GM12878 (cell line): ENCODE results near the gene C4BPB. TPM values are rescaled to one million over a fixed set of nuclear protein-coding genes. Genes with fewer than 3 reads are reported as not detected.

Experiments used
- ATAC-seq: fragments of 200-7000 bp; cut with Tn5 transposase; 3 replicates; pipeline ENCODE4 v1.9.1; 2020; ENCODE audit warnings: mild to moderate bottlenecking, moderate library complexity
- BruUV-seq: library from RNA; stranded (reverse); fragments of 400-500 nt; replicated peaks from 2 replicates; lab custom pipeline; 2021; lab: Mats Ljungman, UMichigan
- CTCF ChIA-PET: fragments of 300-600 bp; sonication (Branson Sonifier 250); formaldehyde crosslinking; extraction: SDS; loops from one replicate; lab custom pipeline; 2021; ENCODE audit warnings: inconsistent platforms; lab: Yijun Ruan, JAX
- POLR2A ChIA-PET: fragments of 350-600 bp; formaldehyde crosslinking; extraction: SDS; loops from one replicate; lab custom pipeline; 2021; ENCODE audit warnings: inconsistent platforms; lab: Charles Lee
- RAD21 ChIA-PET: fragments of 300-600 bp; sonication (Branson Sonifier 250); formaldehyde crosslinking; loops from one replicate; lab custom pipeline; 2023; ENCODE audit warnings: antibody characterized with exemption; ENCODE audit not compliant: unreplicated experiment; lab: Charles Lee
- SMC1A ChIA-PET: fragments of 300-600 bp; sonication (Branson Sonifier 250); formaldehyde crosslinking; loops from one replicate; lab custom pipeline; 2023; ENCODE audit not compliant: unreplicated experiment, uncharacterized antibody; lab: Charles Lee
- DNase-seq: peaks from one replicate; pipeline ENCODE4 v3.0.0-alpha.2; 2011; ENCODE audit warnings: low read depth, low spot score
- FAIRE-seq: peaks from 3 replicates; lab custom pipeline; 2011; peaks lifted over from hg19 to GRCh38; lab: Jason Lieb, UNC
- H2AFZ ChIP-seq: 2 replicates; pipeline ENCODE4 v1.6.0; 2011; ENCODE audit warnings: low read depth, low read length, control low read depth; ENCODE audit not compliant: control insufficient read depth
- H3K27ac ChIP-seq: 2 replicates; pipeline ENCODE4 v1.5.1; 2011; ENCODE audit warnings: control low read depth; ENCODE audit not compliant: control insufficient read depth, insufficient read depth
- H3K27me3 ChIP-seq, 2 experiments: replicated peaks in 1 of 2; 2 replicates each; pipeline versions ENCODE4 v1.6.0 to v1.6.1; 2011; ENCODE audit warnings: low read length in 1 of 2; ENCODE audit not compliant: control insufficient read depth in 2 of 2, insufficient read depth in 2 of 2
- H3K36me3 ChIP-seq, 2 experiments: 2 replicates each; pipeline ENCODE4 v1.5.1; 2011; ENCODE audit warnings: low read length in 1 of 2; ENCODE audit not compliant: control insufficient read depth in 2 of 2, insufficient read depth in 2 of 2
- H3K4me1 ChIP-seq: 2 replicates; pipeline ENCODE4 v1.6.1; 2011; ENCODE audit warnings: mild to moderate bottlenecking, low read length, moderate library complexity, mixed read lengths; ENCODE audit not compliant: control insufficient read depth, insufficient read depth
- H3K4me2 ChIP-seq: 2 replicates; pipeline ENCODE4 v1.6.0; 2011; ENCODE audit warnings: control low read depth; ENCODE audit not compliant: control insufficient read depth, insufficient read depth
- H3K4me3 ChIP-seq: fragments of 200-600 bp; sonication (generic); 2 replicates; pipeline ENCODE4 v1.5.1; 2016
- H3K79me2 ChIP-seq: 2 replicates; pipeline ENCODE4 v1.6.0; 2011; ENCODE audit warnings: low read length; ENCODE audit not compliant: control insufficient read depth, insufficient read depth
- H3K9ac ChIP-seq: 2 replicates; pipeline ENCODE4 v1.8.0; 2011; ENCODE audit warnings: low read length, control low read depth, mixed read lengths; ENCODE audit not compliant: control insufficient read depth, insufficient read depth
- H3K9me3 ChIP-seq: replicated peaks from 3 replicates; pipeline ENCODE4 v1.5.1; 2011; ENCODE audit warnings: mild to moderate bottlenecking, low read length; ENCODE audit not compliant: control insufficient read depth, insufficient read depth
- H4K20me1 ChIP-seq: 2 replicates; pipeline ENCODE4 v1.6.0; 2011; ENCODE audit not compliant: control insufficient read depth, insufficient read depth
- BACH1 ChIP-seq: fragments of 450-650 bp; IDR thresholded peaks from 2 replicates; pipeline ENCODE4 v1.6.1; 2017; ENCODE audit warnings: mild to moderate bottlenecking, borderline replicate concordance
- BCLAF1 ChIP-seq: fragments of 450-650 bp; IDR thresholded peaks from 2 replicates; pipeline ENCODE4 v1.6.1; 2017; ENCODE audit warnings: antibody characterized with exemption, mild to moderate bottlenecking, moderate library complexity
- CTCF ChIP-seq, 3 experiments: IDR thresholded peaks in 2 of 3; conservative IDR thresholded peaks in 1 of 3; 2 replicates each; pipeline ENCODE4 v1.5.1; 2011; ENCODE audit warnings: low read depth in 3 of 3, low read length in 3 of 3, mild to moderate bottlenecking in 3 of 3, control low read depth in 2 of 3, moderate library complexity in 2 of 3, inconsistent platforms in 1 of 3, mixed read lengths in 1 of 3; ENCODE audit not compliant: control insufficient read depth in 2 of 3, insufficient read depth in 1 of 3; ENCODE audit errors: extremely low read depth in 1 of 3
- ESRRA ChIP-seq: IDR thresholded peaks from 2 replicates; pipeline ENCODE4 v1.6.1; 2012; ENCODE audit warnings: mild to moderate bottlenecking, low read length, improper control_type of control experiment
- IKZF1 ChIP-seq: fragments of 450-650 bp; conservative IDR thresholded peaks from 2 replicates; pipeline ENCODE4 v1.6.1; 2017; ENCODE audit warnings: antibody characterized with exemption, mild to moderate bottlenecking
- NFIC ChIP-seq: IDR thresholded peaks from 2 replicates; pipeline ENCODE4 v1.6.1; 2012; ENCODE audit warnings: low read depth, mild to moderate bottlenecking, inconsistent platforms, low read length, moderate library complexity
- NFYB ChIP-seq: IDR thresholded peaks from 2 replicates; pipeline ENCODE4 v1.6.1; 2011; ENCODE audit warnings: low read depth, mild to moderate bottlenecking, low read length, improper control_type of control experiment, moderate library complexity; ENCODE audit not compliant: insufficient read depth
- NR2C1 ChIP-seq: fragments of 450-650 bp; IDR thresholded peaks from 2 replicates; pipeline ENCODE4 v1.6.1; 2017; ENCODE audit warnings: antibody characterized with exemption, mild to moderate bottlenecking, moderate library complexity
- RB1 ChIP-seq: fragments of 450-650 bp; formaldehyde crosslinking; IDR thresholded peaks from 2 replicates; pipeline ENCODE4 v1.6.1; 2017; ENCODE audit warnings: mild to moderate bottlenecking, borderline replicate concordance
- SMAD5 ChIP-seq: IDR thresholded peaks from 2 replicates; pipeline ENCODE4 v1.6.1; 2016; ENCODE audit warnings: antibody characterized with exemption, low read depth
- SMARCA5 ChIP-seq: fragments of 450-650 bp; IDR thresholded peaks from 2 replicates; pipeline ENCODE4 v1.6.1; 2017; ENCODE audit warnings: mild to moderate bottlenecking
- USF2 ChIP-seq: IDR thresholded peaks from 2 replicates; pipeline ENCODE4 v1.6.1; 2011; ENCODE audit warnings: low read depth, low read length, improper control_type of control experiment, borderline replicate concordance
- WGBS: methylation state at CpG from one replicate; pipeline ENCODE4 v1.1.6; 2016; ENCODE audit warnings: low lambda C conversion rate; ENCODE audit not compliant: insufficient replicate concordance, insufficient coverage; ENCODE audit errors: missing lambda C conversion rate; 5-methylcytosine and 5-hydroxymethylcytosine counted together
- in situ Hi-C: fragments of 300-500 bp; cut with MboI; formaldehyde crosslinking; loops from 9 replicates; pipeline ENCODE4 v1.14.3; 2018; ENCODE audit warnings: mixed read lengths
- intact Hi-C: fragments of 100-400 bp; cut with micrococcal nuclease; formaldehyde crosslinking; loops from one replicate; pipeline ENCODE4 v1.14.2; 2022; ENCODE audit not compliant: unreplicated experiment
- polyA plus RNA-seq, 11 experiments: library from polyadenylated mRNA; depleted of rRNA in 4 of 11; unstranded in 6 of 11; stranded (reverse) in 5 of 11; fragments of >200 nt; fragmentation: Nextera tagmentation in 4 of 11; fragmentation: Illumina TruSeq in 1 of 11; extraction: Ambion mirVana in 4 of 11; extraction: Trizol in 1 of 11; gene quantifications; 1 replicate in 1 of 11; 2 replicates in 10 of 11; pipeline versions ENCODE4 v1.2.1 to v1.2.3, GENCODE V29; 2011 to 2016; ENCODE audit warnings: inconsistent platforms in 2 of 11, missing spikeins in 2 of 11, low read depth in 1 of 11
- total RNA-seq, 4 experiments: library from RNA; depleted of rRNA in 3 of 4; stranded (reverse); fragments of >200 nt in 3 of 4; fragmentation: Illumina TruSeq in 1 of 4; extraction: Trizol in 1 of 4; gene quantifications; 2 replicates each; pipeline versions ENCODE4 v1.2.1 to v1.2.3, GENCODE V29; 2013 to 2021
- TF ChIP-seq, protein P1 (sequence below): IDR thresholded peaks from 2 replicates; pipeline ENCODE4 v1.6.1; 2012; ENCODE audit warnings: low read depth, low read length, improper control_type of control experiment

C4BPB gene
- total and polyA plus RNA-seq, 10 of the 15 experiments (the other 5 are each of a cell fraction or from before 2014, with no cell fraction given): 0.31 to 1.2 (median 0.53) TPM; not detected in 1

- no TSS peak for BruUV-seq
- in situ Hi-C loops (no loop called here), intact Hi-C loops (no loop called here)
- no peaks in the 10 kb centered on the region for H3K79me2 ChIP-seq
- no peaks in the 10 kb centered on the region for H3K4me1 ChIP-seq
- H4K20me1 ChIP-seq: no peaks in the 10 kb centered on the region
- SMC1A ChIA-PET: interaction anchor here (0.6 kb wide), 1 partner anchor 292 kb away, joined by 3 read pairs; no protein-coding TSS in a partner anchor
- no peak overlapping the region for H3K9ac ChIP-seq
- H3K27ac ChIP-seq: no peak overlapping the region
- ATAC-seq: no peak
- CTCF ChIA-PET: no interaction called here
- RAD21 ChIA-PET: no interaction called here
- FAIRE-seq: no peak
- 0% methylated on average over 2 of the region's 2 CpGs for WGBS
- TF ChIP-seq BCLAF1 (no peak), ESRRA (no peak), RB1 (no peak), CTCF (IDR thresholded peaks at IDR 0.05 in 2 of 3, conservative IDR thresholded peaks at IDR 0.05 in 1 of 3; ENCODE audit: control insufficient read depth in 2 of 3, extremely low read depth in 1 of 3, insufficient read depth in 1 of 3, low read depth in 3 of 3, low read length in 3 of 3) (no peak), SMAD5 (no peak), NFIC (no peak), NR2C1 (no peak), SMARCA5 (no peak), NFYB (no peak), BACH1 (no peak), USF2 (no peak), IKZF1 (no peak)
- TF ChIP-seq, protein P1, sequence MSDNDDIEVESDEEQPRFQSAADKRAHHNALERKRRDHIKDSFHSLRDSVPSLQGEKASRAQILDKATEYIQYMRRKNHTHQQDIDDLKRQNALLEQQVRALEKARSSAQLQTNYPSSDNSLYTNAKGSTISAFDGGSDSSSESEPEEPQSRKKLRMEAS: no peak
- H3K9me3 ChIP-seq: no peaks in the 10 kb centered on the region
- H3K36me3 ChIP-seq: no peaks in the 10 kb centered on the region
- POLR2A ChIA-PET: no interaction called here
- H3K27me3 ChIP-seq: no peaks in the 10 kb centered on the region; a peak in 1 of 4 replicates
- no peak for DNase-seq
- no peak overlapping the region for H2AFZ ChIP-seq
- no peak overlapping the region for H3K4me2 ChIP-seq
- H3K4me3 ChIP-seq: no peak overlapping the region
Observed at GRCh38 chr1:207112616-207113296, 24.1 kb downstream of the C4BPB start.
